Activated T-cell treated with anti-CD3 and anti-CD28 coated beads for 1 hour (primary cell): ENCODE data around the gene IKBKE.

Experiments
- DNase-seq: peaks from one replicate; pipeline ENCODE4 v3.0.0-alpha.2; 2020; ENCODE audit warnings: low read depth

IKBKE gene

DNA sequence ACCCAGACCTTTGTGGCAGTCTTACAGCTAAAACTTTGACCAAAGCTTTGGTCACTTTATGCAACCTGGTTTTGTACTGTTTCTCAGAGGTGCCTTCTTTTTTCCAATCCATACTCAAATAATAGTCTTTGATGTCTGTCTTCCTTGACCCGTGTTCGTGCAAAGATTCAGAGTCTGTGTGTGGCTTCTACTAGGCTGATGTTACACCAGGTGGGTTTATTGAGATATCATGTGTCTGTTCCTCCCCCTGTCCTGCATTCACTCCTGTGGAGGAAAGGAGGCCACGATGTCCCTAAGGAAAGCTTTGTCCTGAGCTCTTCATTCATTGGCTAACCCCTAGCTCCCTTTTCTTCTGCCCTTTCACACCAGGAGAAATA lies 15.0 kb upstream of the IKBKE start:
- no peak for DNase-seq

DNA sequence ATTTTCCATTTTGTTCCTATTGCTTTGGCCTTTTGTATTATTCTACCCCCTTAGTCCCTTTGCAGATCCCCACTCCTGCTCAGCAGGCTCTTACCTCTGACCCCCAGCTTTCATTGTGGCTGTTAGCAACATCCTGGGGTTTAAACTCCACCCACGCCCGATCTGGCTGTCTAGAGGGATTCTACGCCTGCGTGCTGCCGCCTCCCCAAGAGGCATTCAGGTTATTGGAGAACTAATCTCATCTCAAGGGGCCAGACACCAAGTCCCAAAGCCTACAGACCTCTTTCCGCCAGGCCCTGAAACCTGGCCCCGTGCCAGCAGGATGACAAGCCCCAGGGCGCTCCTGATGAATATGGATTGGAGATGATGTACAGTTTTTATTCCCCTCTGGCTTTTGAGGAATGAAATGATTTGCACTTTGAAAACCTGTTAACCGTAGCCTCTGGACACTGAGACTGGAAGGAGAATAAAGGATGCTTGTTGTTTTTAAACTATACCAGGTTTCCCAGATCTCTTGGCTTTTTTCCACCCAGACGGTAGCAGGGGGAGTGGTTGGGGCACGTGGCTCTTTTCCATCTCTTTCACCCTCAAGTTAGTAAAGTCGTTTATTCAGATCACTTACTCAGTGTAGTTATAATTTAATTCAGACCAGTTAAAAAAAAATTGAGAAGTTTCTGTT lies 14.5 kb upstream of the IKBKE start:
- DNase-seq, result no peak

DNA sequence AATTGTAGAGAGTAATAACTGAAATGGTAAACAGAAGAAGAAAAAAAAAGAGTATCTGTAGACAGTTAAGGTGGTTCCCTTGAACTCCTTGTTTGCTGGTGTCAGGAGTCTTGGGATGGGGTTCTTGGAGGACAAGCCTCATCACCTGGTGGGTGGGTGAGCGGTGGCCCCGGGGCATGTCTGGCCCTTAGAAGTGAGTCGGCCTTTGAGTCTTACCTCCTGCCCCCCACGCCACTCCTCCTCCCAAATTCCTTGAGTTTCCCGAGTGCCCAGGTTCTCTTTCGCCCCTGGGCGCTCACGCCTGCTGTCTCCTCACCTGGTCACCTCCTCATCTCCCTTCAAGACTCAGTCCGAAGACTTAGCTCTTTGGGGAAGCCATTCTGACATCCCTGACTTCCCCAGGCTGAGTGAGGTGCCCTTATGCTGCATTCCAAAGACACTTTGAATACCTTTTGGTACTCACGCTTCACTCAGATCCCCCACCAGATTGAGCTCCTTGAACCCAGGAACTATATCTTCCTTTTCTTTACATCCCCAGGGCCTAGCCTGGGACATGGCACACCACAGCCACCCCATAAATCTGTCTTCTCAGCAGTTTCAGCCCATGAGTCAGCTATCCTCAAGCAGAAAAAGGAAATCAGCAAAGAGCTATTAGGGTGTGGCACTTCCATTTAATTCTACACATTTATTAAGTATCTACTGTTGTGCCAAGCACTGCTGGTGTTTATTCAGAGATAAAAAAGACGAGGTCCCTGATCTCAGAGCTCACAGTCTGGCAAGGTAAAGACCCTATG lies 13.5 kb upstream of the IKBKE start:
- no peak for DNase-seq

DNA sequence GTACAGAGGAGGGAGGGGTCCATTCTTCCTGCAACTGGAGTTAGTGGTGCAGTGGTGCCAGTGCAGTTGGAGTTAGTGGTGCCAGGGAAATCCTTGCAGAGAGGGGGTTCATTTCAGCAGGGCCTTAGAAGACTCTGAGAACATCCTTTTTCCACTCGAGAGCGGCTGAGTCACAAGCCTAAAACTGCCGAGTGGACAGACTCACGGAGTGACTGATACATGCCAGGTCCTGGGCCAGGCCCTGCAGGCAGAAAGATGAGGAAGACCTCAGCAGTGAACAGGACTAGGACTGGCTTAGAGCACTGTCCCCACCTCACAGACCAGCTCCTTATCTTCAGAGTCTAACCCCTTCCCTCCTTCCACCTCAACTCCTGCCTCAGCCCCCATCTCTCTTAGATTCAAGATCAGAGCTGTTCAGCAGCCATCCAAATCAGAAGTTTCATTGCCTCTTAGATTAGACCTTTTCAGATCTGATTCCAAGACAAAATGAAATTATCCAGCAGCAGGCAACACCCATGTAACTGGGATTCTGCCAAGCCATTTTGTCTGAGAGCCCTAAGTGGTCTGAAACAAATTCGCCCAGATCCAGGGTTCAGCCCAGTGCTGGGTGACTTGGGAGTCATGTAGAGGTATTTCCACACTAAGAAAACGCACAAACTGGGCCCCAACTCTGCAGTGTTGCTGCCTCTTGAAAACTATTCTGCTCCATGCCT lies 12.7 kb upstream of the IKBKE start:
- no peak for DNase-seq

DNA sequence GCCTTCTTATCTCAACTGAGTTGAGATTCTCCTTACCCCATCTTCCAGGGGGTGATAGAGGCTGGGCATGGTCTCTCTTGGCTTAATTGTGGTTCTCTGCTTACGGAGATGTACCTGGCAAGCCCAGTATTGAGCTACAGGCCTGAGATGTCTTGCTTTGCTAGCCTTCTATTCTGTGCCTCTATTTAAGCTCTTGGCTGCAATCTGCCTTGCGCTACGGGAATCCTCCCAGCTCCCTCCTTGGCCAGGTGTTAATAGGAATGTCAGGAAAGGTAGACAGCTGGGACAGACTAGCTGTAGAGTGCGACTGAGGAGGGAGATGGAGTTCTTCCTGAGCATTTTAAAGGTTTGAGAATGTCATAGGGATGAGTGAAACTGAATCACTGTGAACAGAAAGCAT lies 10.6 kb upstream of the IKBKE start:
- DNase-seq, result no peak

DNA sequence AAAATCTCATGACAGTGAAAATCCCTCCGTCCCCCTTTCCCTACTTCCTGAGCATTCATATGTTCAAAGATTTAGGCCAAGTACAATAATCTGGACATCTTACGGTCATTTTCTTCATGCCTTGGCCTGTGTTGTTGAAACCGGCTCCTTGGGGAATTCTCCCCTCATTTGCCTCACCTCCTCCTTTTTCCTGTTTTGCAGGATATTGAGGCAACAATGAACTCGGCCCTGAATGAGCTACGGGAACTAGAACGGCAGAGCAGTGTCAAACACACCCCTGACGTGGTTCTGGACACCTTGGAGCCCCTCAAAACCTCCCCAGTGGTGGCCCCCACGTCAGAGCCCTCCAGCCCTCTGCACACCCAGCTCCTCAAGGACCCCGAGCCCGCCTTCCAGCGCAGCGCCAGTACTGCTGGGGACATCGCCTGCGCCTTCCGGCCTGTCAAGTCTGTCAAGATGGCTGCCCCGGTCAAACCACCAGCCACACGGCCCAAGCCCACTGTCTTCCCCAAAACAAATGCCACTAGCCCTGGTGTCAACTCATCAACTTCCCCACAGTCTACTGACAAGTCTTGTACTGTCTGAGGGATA lies 9.3 kb upstream of the IKBKE start:
- DNase-seq, result no peak

DNA sequence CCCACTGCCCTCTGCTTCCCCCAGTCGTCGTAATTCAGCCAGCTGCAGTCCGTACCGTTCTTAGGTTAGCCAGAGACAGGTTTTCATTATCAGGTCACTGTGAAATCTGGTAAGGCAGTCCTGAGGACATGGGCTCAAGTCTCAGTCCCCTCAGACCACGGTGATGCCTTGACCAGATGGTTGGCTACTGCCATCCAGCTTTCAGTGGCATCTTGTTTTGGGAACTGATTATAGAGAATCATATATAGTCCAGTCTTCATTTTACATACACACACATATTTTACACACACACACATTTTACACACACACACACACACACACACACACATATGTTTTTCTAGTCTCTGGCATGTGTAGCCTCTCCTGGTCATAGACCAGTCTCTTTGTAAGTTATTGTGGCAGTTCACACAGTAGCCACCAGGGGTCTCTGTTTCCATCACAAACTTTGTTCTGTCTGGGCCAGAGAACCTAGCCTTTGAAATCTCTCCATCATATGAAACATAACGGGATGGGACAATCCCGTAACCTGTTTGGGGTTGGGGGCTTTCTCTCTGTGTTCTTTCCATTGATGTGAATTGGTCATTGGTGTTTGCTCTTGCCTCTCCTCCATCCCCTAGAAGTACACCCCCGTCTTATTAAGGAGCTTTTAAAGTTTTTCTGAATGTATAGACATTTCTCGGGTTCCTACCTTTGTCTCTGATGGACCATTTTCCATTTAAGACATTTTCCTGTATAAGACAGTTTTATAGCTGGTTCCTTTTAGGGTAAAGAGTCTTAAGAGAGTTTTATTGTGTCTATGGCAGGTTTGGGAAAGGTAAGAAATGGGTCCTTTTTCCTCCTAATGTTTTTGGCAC lies 8.4 kb upstream of the IKBKE start:
- peak; percentile 66 for DNase-seq

DNA sequence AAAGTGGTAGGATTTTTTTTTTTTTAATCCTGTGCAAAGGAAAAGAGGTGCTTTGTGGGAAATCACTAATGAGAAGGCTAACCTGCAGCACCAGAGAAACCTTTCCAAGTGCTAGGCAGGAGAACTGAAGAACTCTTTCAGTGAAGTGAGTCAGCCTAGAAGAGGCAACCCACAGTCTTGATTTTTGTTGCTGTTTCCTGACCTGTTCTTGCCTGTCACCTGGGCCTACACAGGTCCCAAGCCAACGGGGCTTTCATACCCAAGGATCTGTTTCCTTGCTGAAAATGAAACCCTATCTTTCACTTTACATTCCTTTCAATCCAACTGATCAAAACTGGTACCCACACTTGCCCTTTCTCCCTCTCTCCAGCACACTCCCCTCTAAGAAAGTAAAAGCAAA lies 7.1 kb upstream of the IKBKE start:
- DNase-seq, result no peak

DNA sequence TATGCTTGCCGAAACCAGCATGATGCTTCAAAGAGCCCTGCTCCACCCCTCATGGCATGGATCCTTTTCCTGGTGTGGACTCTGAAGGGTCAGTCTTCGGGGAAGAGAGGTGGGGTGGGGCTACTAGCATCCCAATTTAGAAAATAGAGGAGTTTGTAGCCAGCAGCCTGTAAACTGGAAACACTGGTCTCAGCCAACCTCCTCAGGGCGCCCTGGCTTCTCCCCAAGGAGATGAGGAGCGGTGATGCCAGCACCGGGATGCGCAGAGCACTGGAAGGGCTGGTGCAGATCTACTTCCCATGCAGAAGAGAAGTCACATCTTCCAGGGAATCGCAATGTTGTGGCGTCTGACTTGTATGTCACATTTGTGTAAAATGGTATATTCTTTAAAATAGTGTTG lies 6.4 kb upstream of the IKBKE start:
- DNase-seq, result no peak

DNA sequence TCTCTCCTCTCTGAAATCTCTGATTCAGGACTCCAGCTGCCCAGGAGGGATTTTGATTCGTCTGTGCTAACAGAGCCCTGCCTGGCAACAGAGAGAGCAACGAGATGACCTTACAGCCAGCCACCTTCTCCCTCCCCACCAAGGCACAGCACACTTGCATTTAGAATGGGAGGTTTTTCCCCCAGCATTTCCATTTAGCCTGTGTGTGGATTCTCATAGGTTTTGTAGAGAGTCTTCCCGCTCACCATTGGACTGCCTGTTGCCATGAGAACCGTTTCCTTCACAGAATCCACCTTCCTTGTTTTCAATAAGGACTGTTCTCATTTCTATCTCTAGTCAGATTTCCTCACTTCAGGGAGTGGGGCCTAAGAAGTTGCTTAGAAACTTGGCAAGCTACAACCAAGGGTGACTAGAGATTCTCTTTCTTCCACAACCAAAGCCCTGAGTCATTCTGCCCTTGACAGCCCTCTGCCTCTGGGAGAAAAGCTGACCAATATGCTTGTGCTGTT lies 5.8 kb upstream of the IKBKE start:
- no peak for DNase-seq

DNA sequence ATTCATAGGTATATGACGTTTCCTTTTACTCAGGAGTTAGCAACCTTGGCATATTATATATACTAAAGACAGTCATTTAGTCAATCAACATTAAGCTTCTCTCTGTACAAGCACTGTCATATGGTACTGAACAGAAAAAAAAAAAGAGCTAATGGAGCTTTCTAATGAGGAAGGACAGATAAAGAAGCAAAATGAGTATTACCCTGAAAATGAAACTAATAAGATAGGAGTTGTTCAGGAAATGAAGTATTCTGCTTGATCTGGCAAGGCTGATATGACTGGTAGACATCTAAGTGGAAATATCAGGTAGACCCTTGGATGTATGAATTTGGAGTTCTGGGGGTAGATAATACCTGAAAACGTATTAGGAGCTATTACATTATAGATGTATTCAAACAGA lies 4.3 kb upstream of the IKBKE start:
- DNase-seq, result no peak

DNA sequence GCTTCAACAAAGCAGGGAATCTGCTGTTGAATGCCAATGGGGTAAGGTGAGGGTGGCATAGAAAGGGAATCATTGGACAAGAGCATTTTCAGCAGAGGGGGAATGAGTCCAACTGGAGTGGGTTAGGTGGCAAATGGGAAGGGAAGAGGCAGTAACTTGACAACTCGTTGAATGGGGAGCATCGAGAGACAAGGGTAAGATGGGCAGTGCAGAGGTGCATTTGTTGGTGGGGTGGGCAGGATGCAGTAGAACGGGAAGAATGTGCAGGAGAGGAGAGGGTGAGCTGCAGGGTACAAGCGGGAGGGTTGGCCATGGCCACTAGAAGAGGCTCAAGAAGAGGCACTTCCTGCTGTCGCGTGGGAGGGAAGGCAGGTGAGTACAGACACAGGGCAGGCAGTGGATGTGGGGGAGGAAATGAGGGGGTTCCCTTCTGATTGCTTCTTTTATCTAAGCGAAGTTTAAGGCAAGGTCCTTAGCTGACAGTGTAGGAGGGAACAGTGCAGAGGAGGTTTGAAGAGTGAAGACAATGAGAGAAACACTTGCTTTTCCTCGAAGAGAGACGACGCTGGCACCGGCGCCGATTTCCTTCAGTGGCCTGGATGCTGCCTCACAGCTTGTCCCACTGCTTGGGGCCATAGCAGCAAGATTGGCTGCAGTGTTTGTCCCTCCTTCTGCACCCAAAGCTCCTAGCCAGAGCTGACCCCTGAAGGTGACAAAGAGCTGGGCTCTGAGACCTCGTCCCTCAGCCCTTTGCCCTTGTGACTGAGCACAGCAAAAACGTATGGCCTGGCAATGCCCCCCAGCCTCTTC lies 3.2 kb upstream of the IKBKE start:
- DNase-seq, result no peak

DNA sequence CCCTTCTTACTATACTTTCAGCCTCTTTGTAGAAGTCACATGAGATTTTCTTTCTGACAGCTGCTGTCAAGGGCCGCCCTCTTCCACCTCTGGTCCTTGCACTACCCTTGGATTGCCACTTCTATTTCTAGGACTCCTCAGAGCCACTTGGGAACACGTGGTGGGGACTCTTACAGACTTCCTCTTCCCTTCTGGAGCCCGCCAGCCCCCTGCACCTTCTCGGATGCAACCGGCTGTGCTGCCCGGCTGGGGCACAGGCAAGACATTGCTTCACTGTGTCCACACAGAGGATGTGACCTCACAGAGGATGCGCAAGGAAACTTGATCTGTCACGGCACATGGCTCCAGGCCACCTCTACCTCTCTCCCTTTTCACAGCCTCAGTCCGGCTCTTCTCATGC lies 2.4 kb upstream of the IKBKE start:
- no peak for DNase-seq

DNA sequence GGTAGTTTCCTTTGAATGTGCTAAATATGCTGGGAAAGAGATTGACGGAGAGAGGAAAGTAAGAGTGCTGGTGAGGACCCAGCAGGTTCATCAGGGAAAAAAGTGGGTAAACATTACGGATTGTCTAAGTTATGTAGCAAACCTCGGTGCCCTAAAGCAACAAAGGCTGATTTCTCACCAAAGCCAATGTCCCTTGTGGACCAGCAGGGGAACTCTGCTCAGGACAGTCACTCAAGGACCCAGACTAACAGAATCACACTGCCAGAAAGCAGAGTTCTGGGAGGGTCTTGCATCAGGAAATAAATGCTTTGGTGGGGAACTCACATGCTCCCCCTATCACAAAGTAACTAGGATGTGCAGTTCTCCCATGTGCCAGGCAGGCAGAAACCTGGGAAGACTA lies 1.7 kb upstream of the IKBKE start:
- DNase-seq, result no peak

DNA sequence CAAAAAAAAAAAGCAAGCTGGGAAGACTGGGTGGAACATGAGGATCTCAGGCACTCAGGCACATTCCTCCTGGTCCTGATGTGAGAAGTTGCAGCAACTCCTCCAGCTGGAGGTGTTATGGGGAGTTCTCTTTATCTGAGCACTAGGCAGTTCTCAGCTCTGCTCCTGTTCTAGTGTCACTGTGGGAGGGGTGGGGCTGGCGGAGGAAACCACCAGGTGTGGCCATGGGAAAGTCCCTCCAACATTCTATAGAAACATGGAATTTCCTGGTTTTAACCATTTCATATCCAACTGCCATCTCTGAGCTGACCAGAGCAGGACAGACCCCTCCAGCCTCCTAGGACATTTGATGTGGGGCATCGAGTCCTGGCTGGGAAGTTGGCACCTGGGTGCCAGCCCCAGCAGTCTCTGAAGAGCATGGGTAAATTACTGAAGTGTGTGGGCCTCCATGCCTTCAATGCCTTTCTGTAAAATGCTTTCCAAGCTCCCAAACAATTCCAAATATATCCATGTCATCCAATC lies 804 bp upstream of the IKBKE start:
- DNase-seq, result no peak

DNA sequence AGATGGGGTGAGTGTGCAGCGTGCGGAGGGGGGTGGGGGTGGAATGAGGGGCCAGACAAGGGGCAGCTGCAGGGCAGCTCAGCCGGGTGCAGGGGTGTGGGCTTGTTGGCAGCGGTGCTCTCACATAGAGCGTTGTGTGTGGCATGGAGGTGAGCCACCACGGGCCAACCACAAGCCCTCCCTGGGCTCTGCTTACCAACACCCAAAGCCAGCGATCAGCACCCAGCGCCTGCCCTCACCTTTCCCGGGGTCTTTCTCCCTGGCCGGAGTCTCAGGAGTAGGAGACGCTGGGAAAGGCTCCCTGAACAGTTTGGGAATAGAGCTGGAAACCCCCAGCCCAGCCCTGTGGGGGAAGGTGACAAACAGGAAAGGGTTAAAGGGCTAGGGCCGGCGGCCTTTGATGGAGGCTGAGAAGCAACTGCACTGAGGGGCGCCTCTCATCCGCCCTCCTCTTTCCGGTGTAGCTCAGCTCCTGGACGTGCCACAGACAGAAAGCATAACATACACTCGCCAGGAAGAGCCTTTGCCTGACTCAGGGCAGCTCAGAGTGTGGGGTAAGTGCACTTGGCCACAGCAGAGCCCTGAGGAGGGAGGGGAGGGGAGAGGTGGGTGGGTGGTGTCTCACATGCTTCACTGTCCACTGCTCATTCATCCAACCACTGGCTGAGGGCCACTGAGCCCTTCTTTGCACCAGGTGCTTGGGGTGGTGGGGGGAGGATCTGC lies 577 bp downstream of the IKBKE start:
- no peak for DNase-seq

DNA sequence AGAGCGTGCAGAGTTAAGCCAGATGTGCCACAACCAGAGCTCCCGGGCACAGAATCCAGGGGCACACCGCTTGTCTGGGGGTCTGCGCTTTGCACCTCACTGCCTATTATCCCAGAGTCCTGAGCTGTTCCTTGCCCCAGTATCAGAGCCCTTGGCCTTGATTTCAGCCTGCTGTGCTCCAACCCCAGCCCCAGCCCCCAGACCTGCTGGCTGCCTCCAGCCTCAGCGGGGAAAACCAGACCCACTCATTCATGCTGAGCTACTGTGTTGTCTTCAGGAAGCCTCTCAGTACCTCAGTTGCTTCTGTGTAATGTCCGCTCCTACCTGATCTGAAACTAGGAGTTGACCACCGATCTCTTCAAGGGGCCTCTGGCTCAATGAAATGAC lies 1.1 kb downstream of the IKBKE start:
- DNase-seq, result no peak

DNA sequence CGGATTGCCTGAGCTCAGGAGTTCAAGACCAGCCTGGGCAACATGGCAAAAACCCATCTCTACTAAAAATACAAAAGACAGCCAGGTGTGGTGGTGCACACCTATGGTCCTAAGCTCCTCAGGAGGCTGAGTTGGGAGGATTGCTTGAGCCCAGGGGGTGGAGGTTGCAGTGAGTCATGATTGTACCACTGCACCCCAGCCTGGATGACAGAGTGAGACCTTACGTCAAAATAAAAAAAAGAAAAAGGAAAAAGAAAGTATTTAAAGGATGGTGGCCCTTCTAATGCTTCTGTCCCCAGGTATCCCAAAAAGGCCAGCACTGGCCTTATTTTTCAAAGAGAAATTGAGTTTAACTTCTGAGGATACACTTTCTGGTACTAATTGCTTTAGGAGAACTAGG lies 1.7 kb downstream of the IKBKE start:
- no peak for DNase-seq

DNA sequence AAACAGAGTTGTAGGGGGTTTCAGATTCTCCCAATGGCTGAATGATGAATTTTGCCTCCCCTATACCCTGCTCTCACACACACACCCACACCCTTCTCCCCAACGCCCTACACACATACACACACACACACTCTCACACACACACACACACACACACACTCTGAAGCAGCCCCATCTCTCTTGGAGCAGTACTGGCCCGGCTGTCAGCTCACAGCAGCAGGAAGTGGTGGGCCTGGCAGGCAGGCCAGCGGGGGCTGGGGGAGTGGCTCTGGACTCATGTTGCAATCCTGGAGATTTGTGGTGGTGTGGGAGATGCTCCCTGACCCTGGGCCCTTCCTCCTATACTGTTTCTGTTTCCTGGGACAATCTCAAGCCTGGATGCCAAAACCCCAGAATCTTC lies 2.2 kb downstream of the IKBKE start:
- DNase-seq, result no peak

DNA sequence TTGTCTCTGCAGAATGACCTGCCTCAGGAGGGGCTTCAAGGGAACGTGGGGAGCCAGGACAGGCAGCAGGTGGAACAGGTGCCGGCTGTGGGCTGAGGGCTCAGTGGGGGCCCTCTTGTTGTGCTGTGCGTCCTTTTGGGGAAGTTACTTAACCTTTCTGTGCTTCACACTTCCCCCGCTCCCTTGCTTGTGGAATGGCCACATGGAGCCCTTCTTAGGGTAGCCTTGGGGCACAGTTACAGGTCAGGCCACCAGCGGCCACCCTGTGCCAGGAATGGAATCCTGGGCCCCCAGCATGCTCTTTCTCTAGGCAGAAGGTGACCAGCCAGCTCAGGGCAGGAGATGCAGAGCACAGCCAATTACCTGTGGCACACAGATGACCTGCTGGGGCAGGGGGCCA lies 2.6 kb downstream of the IKBKE start:
- DNase-seq, result no peak
